ENCODE results near the gene BCL7A. TPM values are rescaled to one million over a fixed set of nuclear protein-coding genes. Genes with fewer than 3 reads are reported as not detected.
"Not testable (repeated sequence)": the region's sequence is repeated elsewhere in the genome, so short reads cannot be mapped to it uniquely, and the experiment has no call there.

BCL7A gene
- total RNA-seq, 6 experiments from 2014 or later = 3.5 to 6.4 (median 4.6) TPM

- ATAC-seq = peak in 1 of 4 donors; percentile 19
- Histone ChIP-seq H3K9me3 (no peaks in the 10 kb centered on the region), H3K27me3 (no peaks in the 10 kb centered on the region), H3K4me1 (no peaks in the 10 kb centered on the region), H3K4me3 (no peak overlapping the region), H3K36me3 (no peaks in the 10 kb centered on the region), H3K27ac (no peak overlapping the region)
- no peak for TF ChIP-seq POLR2A (IDR thresholded peaks at IDR 0.05)
- TF ChIP-seq CTCF (IDR thresholded peaks at IDR 0.05) = no peak
- WGBS (ENCODE audit: insufficient coverage, low coverage, low lambda C conversion rate, missing lambda C conversion rate) = 43% methylated on average over 13 of the region's 13 CpGs
- no peak for DNase-seq
- intact Hi-C loops (cut with DNase I) = no loop called here
Observed at GRCh38 chr12:121983536-121984210, 38.0 kb upstream of the BCL7A start.

- ATAC-seq (no peak), DNase-seq (no peak)
- Histone ChIP-seq H3K9me3 (no peaks in the 10 kb centered on the region), H3K4me3 (no peak overlapping the region), H3K27me3 (no peaks in the 10 kb centered on the region), H3K27ac (no peak overlapping the region), H3K36me3 (no peaks in the 10 kb centered on the region), H3K4me1 (no peaks in the 10 kb centered on the region)
- TF ChIP-seq POLR2A (IDR thresholded peaks at IDR 0.05) = no peak
- TF ChIP-seq CTCF (IDR thresholded peaks at IDR 0.05) = no peak
- intact Hi-C loops (cut with DNase I) = no loop called here
- WGBS (ENCODE audit: insufficient coverage, low coverage, low lambda C conversion rate, missing lambda C conversion rate) = 88% methylated on average over 12 of the region's 14 CpGs
Observed at GRCh38 chr12:121986489-121987245, 35.0 kb upstream of the BCL7A start.

GRCh38 chr12:121988519-121988918, 33.2 kb upstream of the BCL7A start:
- WGBS (ENCODE audit: insufficient coverage, low coverage, low lambda C conversion rate, missing lambda C conversion rate) = 75% methylated on average over 5 of the region's 10 CpGs
- H3K36me3 ChIP-seq; H3K4me1 ChIP-seq; ATAC-seq; DNase-seq; H3K4me3 ChIP-seq; H3K27me3 ChIP-seq; H3K27ac ChIP-seq; intact Hi-C loops (cut with DNase I); H3K9me3 ChIP-seq: not testable (repeated sequence)

GRCh38 chr12:121989276-121990113, 32.2 kb upstream of the BCL7A start:
- WGBS (ENCODE audit: insufficient coverage, low coverage, low lambda C conversion rate, missing lambda C conversion rate) = 89% methylated on average over 9 of the region's 14 CpGs
- DNase-seq (no peak), ATAC-seq (peak in 1 of 4 donors; percentile 20)
- H3K36me3 ChIP-seq = no peaks in the 10 kb centered on the region
- intact Hi-C loops (cut with DNase I) = no loop called here
- no peak overlapping the region for H3K4me3 ChIP-seq
- H3K27me3 ChIP-seq = no peaks in the 10 kb centered on the region
- TF ChIP-seq POLR2A (IDR thresholded peaks at IDR 0.05) = no peak
- no peak for TF ChIP-seq CTCF (IDR thresholded peaks at IDR 0.05)
- H3K27ac ChIP-seq = no peak overlapping the region
- H3K9me3 ChIP-seq = no peaks in the 10 kb centered on the region
- H3K4me1 ChIP-seq = no peaks in the 10 kb centered on the region

Measured in right lobe of liver (tissue), 6 donors.